ENCODE data around the gene NAXE.

- TF ChIP-seq CTCF (IDR thresholded peaks at IDR 0.05; ENCODE audit: poor library complexity): no peak
- TF ChIP-seq EZH2phosphoT487 (IDR thresholded peaks at IDR 0.05; ENCODE audit: low read depth, severe bottlenecking, unreplicated experiment): no peak
- no peak for TF ChIP-seq EZH2 (IDR thresholded peaks at IDR 0.05; ENCODE audit: borderline replicate concordance)
These were observed 46.9 kb upstream of the NAXE start for GRCh38 chr1:156544592-156545102.
